Adrenal gland (tissue), 5 donors: ENCODE results near the gene GSPT1.

ENCODE experiments used
- POLR2A ChIP-seq, 2 donors: fragments of 450-650 bp; IDR thresholded peaks; one replicate each; pipeline ENCODE4 v1.6.1; 2017; ENCODE audit warnings: antibody characterized with exemption in 2 of 2, mild to moderate bottlenecking in 2 of 2, moderate library complexity in 1 of 2
- TF ChIP-seq, protein P1 (sequence below), 6 experiments: fragments of 450-650 bp in 4 of 6; fragments of 200-600 bp in 2 of 6; sonication (generic) in 1 of 6; IDR thresholded peaks; 1 replicate in 5 of 6; 2 replicates in 1 of 6; pipeline versions ENCODE4 v1.5.1 to v1.8.0; 2016 to 2021; ENCODE audit warnings: antibody characterized with exemption in 6 of 6, mild to moderate bottlenecking in 2 of 6, moderate library complexity in 1 of 6
- donor health status: DM: no; HTN: no; CAD: no.

- TF ChIP-seq, protein P1, sequence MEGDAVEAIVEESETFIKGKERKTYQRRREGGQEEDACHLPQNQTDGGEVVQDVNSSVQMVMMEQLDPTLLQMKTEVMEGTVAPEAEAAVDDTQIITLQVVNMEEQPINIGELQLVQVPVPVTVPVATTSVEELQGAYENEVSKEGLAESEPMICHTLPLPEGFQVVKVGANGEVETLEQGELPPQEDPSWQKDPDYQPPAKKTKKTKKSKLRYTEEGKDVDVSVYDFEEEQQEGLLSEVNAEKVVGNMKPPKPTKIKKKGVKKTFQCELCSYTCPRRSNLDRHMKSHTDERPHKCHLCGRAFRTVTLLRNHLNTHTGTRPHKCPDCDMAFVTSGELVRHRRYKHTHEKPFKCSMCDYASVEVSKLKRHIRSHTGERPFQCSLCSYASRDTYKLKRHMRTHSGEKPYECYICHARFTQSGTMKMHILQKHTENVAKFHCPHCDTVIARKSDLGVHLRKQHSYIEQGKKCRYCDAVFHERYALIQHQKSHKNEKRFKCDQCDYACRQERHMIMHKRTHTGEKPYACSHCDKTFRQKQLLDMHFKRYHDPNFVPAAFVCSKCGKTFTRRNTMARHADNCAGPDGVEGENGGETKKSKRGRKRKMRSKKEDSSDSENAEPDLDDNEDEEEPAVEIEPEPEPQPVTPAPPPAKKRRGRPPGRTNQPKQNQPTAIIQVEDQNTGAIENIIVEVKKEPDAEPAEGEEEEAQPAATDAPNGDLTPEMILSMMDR (IDR thresholded peaks at IDR 0.05), result no peak
- no peak for TF ChIP-seq POLR2A (IDR thresholded peaks at IDR 0.05)
These were observed 46.2 kb downstream of the GSPT1 start for GRCh38 chr16:11869353-11870228.
